WERI-Rb-1 (cell line): Measurements from ENCODE around the gene MAST4.

Experiments used
- DNase-seq: peaks from one replicate; pipeline ENCODE4 v3.0.0-alpha.2; 2020
- H3K27ac ChIP-seq: fragments of 250-450 bp; sonication (Bioruptor Pico); 2 replicates; pipeline ENCODE4 v1.5.1; 2020; ENCODE audit warnings: mild to moderate bottlenecking, moderate library complexity
- H3K27me3 ChIP-seq: fragments of 250-450 bp; sonication (Bioruptor Pico); 2 replicates; pipeline ENCODE4 v1.5.1; 2021; ENCODE audit warnings: mild to moderate bottlenecking, low read depth, moderate library complexity; ENCODE audit not compliant: insufficient read depth, severe bottlenecking
- H3K36me3 ChIP-seq: fragments of 250-450 bp; sonication (Bioruptor Pico); 2 replicates; pipeline ENCODE4 v1.5.1; 2020; ENCODE audit warnings: mild to moderate bottlenecking, moderate library complexity
- H3K4me3 ChIP-seq: 2 replicates; pipeline ENCODE4 v1.5.1; 2011; ENCODE audit warnings: low read depth, mild to moderate bottlenecking, control low read depth, low read length
- H3K9me3 ChIP-seq: fragments of 250-450 bp; sonication (Bioruptor Pico); 2 replicates; pipeline ENCODE4 v1.5.1; 2021; ENCODE audit warnings: mild to moderate bottlenecking, moderate library complexity; ENCODE audit not compliant: severe bottlenecking
- CTCF ChIP-seq: IDR thresholded peaks from 2 replicates; pipeline ENCODE4 v1.5.1; 2011; ENCODE audit warnings: low read depth, mild to moderate bottlenecking, control low read depth, inconsistent platforms, low read length

The MAST4 gene

GRCh38 chr5:67187006-67187715 lies 591.0 kb downstream of the MAST4 start:
- no peak for TF ChIP-seq CTCF
- Histone ChIP-seq H3K4me3 (no peak overlapping the region), H3K27ac (no peak overlapping the region), H3K9me3 (no peaks in the 10 kb centered on the region), H3K27me3 (no peaks in the 10 kb centered on the region), H3K36me3 (no peaks in the 10 kb centered on the region)
- DNase-seq, result no peak

- H3K36me3 ChIP-seq, result no peaks in the 10 kb centered on the region
- H3K9me3 ChIP-seq, result no peaks in the 10 kb centered on the region
- no peak overlapping the region for H3K4me3 ChIP-seq
- TF ChIP-seq CTCF, result no peak
- H3K27me3 ChIP-seq, result no peaks in the 10 kb centered on the region
- H3K27ac ChIP-seq, result no peak overlapping the region
- no peak for DNase-seq
Observed at GRCh38 chr5:67188274-67189078, 592.3 kb downstream of the MAST4 start.

GRCh38 chr5:67189079-67189354 lies 592.8 kb downstream of the MAST4 start:
- TF ChIP-seq CTCF, result no peak
- no peak overlapping the region for H3K4me3 ChIP-seq
- H3K36me3 ChIP-seq, result no peaks in the 10 kb centered on the region
- no peaks in the 10 kb centered on the region for H3K9me3 ChIP-seq
- no peak overlapping the region for H3K27ac ChIP-seq
- H3K27me3 ChIP-seq, result no peaks in the 10 kb centered on the region
- no peak for DNase-seq

- DNase-seq, result no peak
- no peaks in the 10 kb centered on the region for H3K9me3 ChIP-seq
- H3K27ac ChIP-seq, result no peak overlapping the region
- TF ChIP-seq CTCF, result no peak
- no peak overlapping the region for H3K4me3 ChIP-seq
- H3K27me3 ChIP-seq, result no peaks in the 10 kb centered on the region
- no peaks in the 10 kb centered on the region for H3K36me3 ChIP-seq
Observed at GRCh38 chr5:67189931-67190330, 593.7 kb downstream of the MAST4 start.

- TF ChIP-seq CTCF, result no peak
- DNase-seq, result no peak
Observed at GRCh38 chr5:67190410-67190809, 594.2 kb downstream of the MAST4 start.

More at GRCh38 chr5:67190410-67190809, 594.2 kb downstream of the MAST4 start:
- Histone ChIP-seq H3K9me3 (no peaks in the 10 kb centered on the region), H3K27ac (no peak overlapping the region), H3K27me3 (no peaks in the 10 kb centered on the region), H3K4me3 (no peak overlapping the region), H3K36me3 (no peaks in the 10 kb centered on the region)
